Left lobe of liver (tissue), 2 donors: Measurements from ENCODE around the gene PRKCQ. TPM values are rescaled to one million over a fixed set of nuclear protein-coding genes. Genes with fewer than 3 reads are reported as not detected.
A peak's percentile ranks its signal among the peaks of the same experiment; 100 is the strongest.
"Not testable (repeated sequence)": the region's sequence is repeated elsewhere in the genome, so short reads cannot be mapped to it uniquely, and the experiment has no call there.

Source experiments
- ATAC-seq: fragments of 200-7000 bp; cut with Tn5 transposase; one replicate; pipeline ENCODE4 v1.9.1; 2020; ENCODE audit warnings: mild to moderate bottlenecking, moderate library complexity
- DNase-seq: peaks from one replicate; pipeline ENCODE4 v3.0.0-alpha.2; 2020; ENCODE audit warnings: low spot score
- total RNA-seq: library from RNA; stranded (reverse); gene quantifications from one replicate; pipeline ENCODE4 v1.2.1, GENCODE V29; 2021
- donor health status: DM: no; HTN: no; CAD: no; lungs with moderate emphysema.
- donor health status: DM: no; HTN: yes; CAD: no.

Gene PRKCQ
- total RNA-seq, 1 donor from 2014 or later, result 0.20 TPM

GRCh38 chr10:6461961-6462360, 118.1 kb downstream of the PRKCQ start:
- DNase-seq (no peak), ATAC-seq (no peak)

GRCh38 chr10:6460861-6461409, 119.1 kb downstream of the PRKCQ start:
- ATAC-seq, result no peak
- no peak for DNase-seq

GRCh38 chr10:6458814-6459213, 121.3 kb downstream of the PRKCQ start:
- no peak for DNase-seq
- no peak for ATAC-seq

- no peak for DNase-seq
Measured at GRCh38 chr10:6457376-6457775, 122.7 kb downstream of the PRKCQ start.

GRCh38 chr10:6456067-6456466, 124.0 kb downstream of the PRKCQ start:
- ATAC-seq (no peak), DNase-seq (no peak)

More at GRCh38 chr10:6457376-6457775, 122.7 kb downstream of the PRKCQ start:
- no peak for ATAC-seq

- DNase-seq (no peak), ATAC-seq (no peak)
Measured at GRCh38 chr10:6455592-6455991, 124.5 kb downstream of the PRKCQ start.

GRCh38 chr10:6446711-6447110, 133.4 kb downstream of the PRKCQ start:
- ATAC-seq (no peak), DNase-seq (no peak)

- no peak for DNase-seq
- peak; percentile 64 for ATAC-seq
Measured at GRCh38 chr10:6445671-6446316, 134.3 kb downstream of the PRKCQ start.

GRCh38 chr10:6439875-6440274, 140.2 kb downstream of the PRKCQ start:
- not testable (repeated sequence) for ATAC-seq

GRCh38 chr10:6431861-6432260, 148.2 kb downstream of the PRKCQ start:
- no peak for ATAC-seq
- no peak for DNase-seq

More at GRCh38 chr10:6439875-6440274, 140.2 kb downstream of the PRKCQ start:
- DNase-seq, result not testable (repeated sequence)

- DNase-seq (no peak), ATAC-seq (no peak)
Measured at GRCh38 chr10:6431186-6431585, 148.9 kb downstream of the PRKCQ start.

GRCh38 chr10:6430423-6430980, 149.6 kb downstream of the PRKCQ start:
- DNase-seq, result no peak
- no peak for ATAC-seq

- no peak for DNase-seq
- ATAC-seq, result no peak
Measured at GRCh38 chr10:6427357-6427959, 152.6 kb downstream of the PRKCQ start.

- DNase-seq (no peak), ATAC-seq (no peak)
Measured at GRCh38 chr10:6426317-6426716, 153.8 kb downstream of the PRKCQ start.

- no peak for ATAC-seq
- no peak for DNase-seq
Measured at GRCh38 chr10:6423413-6424170, 156.5 kb downstream of the PRKCQ start.

GRCh38 chr10:6423004-6423403, 157.1 kb downstream of the PRKCQ start:
- DNase-seq (no peak), ATAC-seq (no peak)

GRCh38 chr10:6418613-6419216, 161.4 kb downstream of the PRKCQ start:
- DNase-seq (no peak), ATAC-seq (no peak)

GRCh38 chr10:6418167-6418566, 161.9 kb downstream of the PRKCQ start:
- DNase-seq, result no peak
- ATAC-seq, result no peak

GRCh38 chr10:6416892-6417512, 163.1 kb downstream of the PRKCQ start:
- peak; percentile 88 for ATAC-seq
- DNase-seq, result no peak

GRCh38 chr10:6411436-6411835, 168.6 kb downstream of the PRKCQ start:
- ATAC-seq, result peak; percentile 66
- DNase-seq, result no peak
